ENCODE results near the gene KCNQ1. TPM values are rescaled to one million over a fixed set of nuclear protein-coding genes. Genes with fewer than 3 reads are reported as not detected.

The KCNQ1 gene
- total and polyA plus RNA-seq, 7 donors = 1.1 to 25.2 (median 3.8) TPM

DNA sequence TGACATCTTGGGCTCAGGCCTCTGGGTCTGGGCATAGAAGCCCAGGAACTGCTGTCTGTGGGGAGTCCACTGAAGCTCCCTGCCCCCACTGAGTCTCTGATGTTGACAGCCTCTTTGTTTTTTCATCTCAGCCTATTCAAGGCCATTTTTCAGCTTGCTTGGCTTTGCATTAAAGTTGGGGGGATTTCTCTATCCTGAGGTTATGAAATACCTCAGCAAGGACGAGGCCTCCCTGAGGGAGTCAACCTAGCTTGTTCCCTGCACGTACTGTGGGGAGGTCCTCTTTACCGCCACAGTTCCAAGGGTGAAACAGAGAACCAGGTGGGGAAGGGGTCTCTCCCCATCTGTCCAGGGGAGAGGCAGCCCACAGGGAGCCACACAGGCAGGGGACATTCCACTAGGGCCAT is 246.6 kb downstream of the KCNQ1 start:
- H3K36me3 ChIP-seq = no peaks in the 10 kb centered on the region
- 89 to 92% methylated on average over 3 of the region's 3 CpGs for WGBS, 2 donors
- H3K27ac ChIP-seq = no peak overlapping the region
- TF ChIP-seq, protein P1, sequence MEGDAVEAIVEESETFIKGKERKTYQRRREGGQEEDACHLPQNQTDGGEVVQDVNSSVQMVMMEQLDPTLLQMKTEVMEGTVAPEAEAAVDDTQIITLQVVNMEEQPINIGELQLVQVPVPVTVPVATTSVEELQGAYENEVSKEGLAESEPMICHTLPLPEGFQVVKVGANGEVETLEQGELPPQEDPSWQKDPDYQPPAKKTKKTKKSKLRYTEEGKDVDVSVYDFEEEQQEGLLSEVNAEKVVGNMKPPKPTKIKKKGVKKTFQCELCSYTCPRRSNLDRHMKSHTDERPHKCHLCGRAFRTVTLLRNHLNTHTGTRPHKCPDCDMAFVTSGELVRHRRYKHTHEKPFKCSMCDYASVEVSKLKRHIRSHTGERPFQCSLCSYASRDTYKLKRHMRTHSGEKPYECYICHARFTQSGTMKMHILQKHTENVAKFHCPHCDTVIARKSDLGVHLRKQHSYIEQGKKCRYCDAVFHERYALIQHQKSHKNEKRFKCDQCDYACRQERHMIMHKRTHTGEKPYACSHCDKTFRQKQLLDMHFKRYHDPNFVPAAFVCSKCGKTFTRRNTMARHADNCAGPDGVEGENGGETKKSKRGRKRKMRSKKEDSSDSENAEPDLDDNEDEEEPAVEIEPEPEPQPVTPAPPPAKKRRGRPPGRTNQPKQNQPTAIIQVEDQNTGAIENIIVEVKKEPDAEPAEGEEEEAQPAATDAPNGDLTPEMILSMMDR (IDR thresholded peaks at IDR 0.05) = no peak
- H3K4me3 ChIP-seq = no peak overlapping the region
- intact Hi-C loops (cut with DNase I) = no loop called here
- peaks cover 0 to 73% (median 36%) of the 10 kb centered on the region in 4 donors for H3K4me1 ChIP-seq
- H3K9me3 ChIP-seq = no peaks in the 10 kb centered on the region
- no peaks in the 10 kb centered on the region for H3K27me3 ChIP-seq
- DNase-seq = peak; percentile 24

DNA sequence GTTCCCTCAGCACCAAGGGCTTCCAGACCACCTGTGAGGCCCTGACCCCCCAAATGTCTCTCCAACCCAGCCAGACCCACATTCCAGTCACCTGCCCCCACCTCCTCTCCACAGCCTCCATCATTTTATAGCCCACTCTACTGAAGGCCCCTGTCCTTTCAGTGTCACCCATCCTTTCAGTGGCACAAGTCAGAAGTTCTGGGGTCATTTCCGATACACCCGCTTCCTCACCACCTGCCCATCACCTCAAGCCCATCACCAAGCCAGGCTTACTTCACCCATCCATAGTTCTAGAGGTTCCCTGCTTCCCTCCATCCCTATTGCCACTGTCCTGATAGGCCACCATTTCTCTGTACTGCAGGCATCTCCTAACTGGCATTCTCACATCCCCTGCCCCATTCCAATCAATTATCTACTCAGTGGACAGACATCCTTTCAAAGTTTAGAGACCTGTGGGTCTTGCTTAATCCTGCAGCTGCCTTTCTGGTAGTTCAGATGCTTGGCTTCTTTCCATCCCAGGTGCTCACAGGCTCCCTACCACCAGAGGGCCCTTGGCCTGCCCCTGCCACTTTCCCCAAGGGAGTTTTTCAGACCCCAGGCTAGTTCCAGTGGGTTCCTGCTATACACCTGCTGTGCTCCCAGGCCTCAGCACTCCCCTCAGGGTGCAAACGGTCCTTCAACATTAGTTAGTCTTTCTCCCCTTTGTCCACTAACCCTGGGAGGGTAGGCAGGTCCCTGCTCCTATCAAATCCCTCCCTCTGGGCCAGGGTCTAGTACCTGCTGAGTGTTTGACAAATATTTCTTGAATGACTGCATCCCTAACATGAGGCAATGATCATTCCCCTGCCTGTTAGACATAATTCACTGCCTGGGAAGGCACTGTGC is 247.4 kb downstream of the KCNQ1 start:
- TF ChIP-seq EP300 (IDR thresholded peaks at IDR 0.05) = no peak
- TF ChIP-seq, protein P1 (IDR thresholded peaks at IDR 0.05) = peak in 1 of 4 experiments; percentile 15
- no peak overlapping the region for H3K4me3 ChIP-seq

DNA sequence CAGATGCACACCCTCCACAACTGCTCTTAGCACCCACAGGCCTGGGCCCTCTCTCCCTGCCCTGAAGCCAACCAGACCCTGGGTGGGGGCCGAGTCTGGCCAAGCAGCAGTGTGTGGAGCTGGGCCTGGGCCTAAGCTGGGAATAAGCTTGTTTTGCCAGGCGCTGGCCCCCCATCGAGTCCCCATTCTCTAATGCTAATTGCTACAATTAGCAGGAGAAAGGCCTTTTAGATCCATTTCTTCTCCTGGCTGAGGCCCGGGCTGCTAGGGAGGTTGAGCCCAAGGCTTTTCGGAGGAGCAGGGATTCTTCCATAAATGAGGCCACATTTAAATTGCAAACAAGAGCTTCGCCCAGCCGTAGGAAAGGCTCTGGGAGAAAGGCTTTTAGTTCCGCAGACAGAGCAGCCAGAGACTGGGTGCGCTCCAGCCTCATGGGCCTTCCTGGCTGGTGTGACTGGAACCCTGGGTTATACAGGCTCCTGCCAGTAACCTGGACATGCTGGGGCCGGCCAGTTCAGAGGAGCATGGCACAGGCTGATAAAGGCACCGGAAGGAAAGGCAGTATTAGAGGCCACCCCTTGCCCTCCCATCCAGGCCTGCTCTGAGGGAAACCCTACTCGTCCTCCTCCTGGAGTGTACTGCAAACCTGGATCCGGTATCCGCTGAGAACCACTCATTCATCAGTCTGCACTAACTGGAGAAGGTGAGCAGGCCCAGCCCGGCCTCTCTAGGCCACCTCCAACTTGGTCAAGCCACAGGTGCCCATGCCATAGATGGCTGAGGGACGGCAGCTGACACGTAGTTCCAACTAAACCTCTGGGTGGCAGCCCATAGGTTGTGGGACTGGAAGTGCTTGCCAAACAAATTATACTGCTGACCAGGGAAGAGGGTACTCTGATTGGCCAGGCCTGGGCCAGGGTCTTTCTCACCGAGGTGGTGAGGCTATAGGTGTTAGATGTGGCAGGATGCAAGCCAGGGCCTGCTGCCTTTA is 248.8 kb downstream of the KCNQ1 start:
- 88 to 91% methylated on average over 18 of the region's 18 CpGs for WGBS, 2 donors
- H3K4me3 ChIP-seq = no peak overlapping the region
- intact Hi-C loops (cut with DNase I) = no loop called here
- H3K9me3 ChIP-seq = no peaks in the 10 kb centered on the region
- DNase-seq = peak; percentile 48
- H3K4me1 ChIP-seq = peaks cover 0 to 72% (median 31%) of the 10 kb centered on the region in 4 donors
- no peaks in the 10 kb centered on the region for H3K27me3 ChIP-seq
- no peaks in the 10 kb centered on the region for H3K36me3 ChIP-seq
- TF ChIP-seq, protein P1 (IDR thresholded peaks at IDR 0.05) = no peak
- no peak for TF ChIP-seq POLR2AphosphoS5 (IDR thresholded peaks at IDR 0.05)
- TF ChIP-seq EP300 (IDR thresholded peaks at IDR 0.05) = no peak
- no peak for TF ChIP-seq POLR2A (IDR thresholded peaks at IDR 0.05)
- no peak overlapping the region for H3K27ac ChIP-seq

More for the DNA sequence above, 247.4 kb downstream of the KCNQ1 start:
- no peaks in the 10 kb centered on the region for H3K27me3 ChIP-seq
- peak; percentile 40 for DNase-seq
- intact Hi-C loops (cut with DNase I) = no loop called here
- H3K36me3 ChIP-seq = no peaks in the 10 kb centered on the region
- WGBS, 2 donors = 88 to 89% methylated on average over 3 of the region's 3 CpGs
- peaks cover 0 to 76% (median 36%) of the 10 kb centered on the region in 4 donors for H3K4me1 ChIP-seq
- no peaks in the 10 kb centered on the region for H3K9me3 ChIP-seq
- H3K27ac ChIP-seq = no peak overlapping the region

DNA sequence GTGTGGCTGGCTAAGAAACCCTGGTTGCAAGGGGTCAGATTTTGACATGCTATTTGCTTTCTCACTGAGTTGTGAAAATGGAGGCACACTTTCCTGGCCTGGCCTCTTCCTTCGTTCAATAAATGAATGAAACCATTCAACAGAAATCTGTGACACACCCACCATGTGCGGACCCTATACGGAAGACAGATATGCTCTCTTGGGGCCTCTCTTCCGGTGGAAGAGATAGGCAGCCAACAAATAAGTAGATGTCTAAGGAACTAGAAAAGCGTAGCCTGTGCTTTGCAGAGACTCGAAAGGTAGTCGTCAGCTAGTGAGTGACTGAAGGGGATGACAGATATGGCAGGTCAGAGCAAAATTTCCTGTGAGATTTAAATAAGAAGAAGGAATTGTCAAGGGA is 249.7 kb downstream of the KCNQ1 start:
- Histone ChIP-seq H3K4me3 (no peak overlapping the region), H3K27ac (no peak overlapping the region), H3K4me1 (peaks cover 0 to 68% (median 30%) of the 10 kb centered on the region in 4 donors), H3K9me3 (no peaks in the 10 kb centered on the region), H3K27me3 (no peaks in the 10 kb centered on the region), H3K36me3 (no peaks in the 10 kb centered on the region)
- TF ChIP-seq, protein P1 (IDR thresholded peaks at IDR 0.05) = no peak
- no peak for TF ChIP-seq POLR2A (IDR thresholded peaks at IDR 0.05)
- no peak for TF ChIP-seq POLR2AphosphoS5 (IDR thresholded peaks at IDR 0.05)
- TF ChIP-seq EP300 (IDR thresholded peaks at IDR 0.05) = no peak
- intact Hi-C loops (cut with DNase I) = no loop called here
- DNase-seq = no peak
- 77 to 92% methylated on average over 7 of the region's 7 CpGs for WGBS, 2 donors

Measured in sigmoid colon (tissue), 7 donors.